Measurements from ENCODE around the gene SAP130.
"Not testable (repeated sequence)": the region's sequence is repeated elsewhere in the genome, so short reads cannot be mapped to it uniquely, and the experiment has no call there.

The SAP130 gene

DNA sequence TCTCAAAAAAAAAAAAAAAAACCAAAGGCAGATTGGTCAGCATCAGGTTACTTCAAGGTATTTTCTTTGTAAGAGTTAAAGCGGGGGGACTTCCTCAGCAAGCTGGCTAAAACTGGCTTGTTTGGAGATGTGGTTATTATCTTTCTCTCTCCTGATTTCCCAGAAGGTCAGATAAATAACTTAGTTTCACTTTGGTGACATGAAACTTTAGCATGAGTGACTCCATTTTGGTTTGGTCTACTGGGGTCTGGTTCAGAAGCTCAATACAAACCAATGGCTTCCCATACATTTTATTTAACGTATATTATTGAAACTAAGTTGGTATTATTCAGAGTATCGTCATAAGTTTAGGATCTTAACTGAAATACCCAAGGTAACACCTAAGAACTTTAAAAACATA, 100.5 kb downstream of the SAP130 start:
- no peak overlapping the region for H3K9ac ChIP-seq (ENCODE audit: low read depth, low read length)
- H3K36me3 ChIP-seq (ENCODE audit: control insufficient read depth, insufficient read depth, low read length): no peaks in the 10 kb centered on the region
- no peak overlapping the region for H3K4me3 ChIP-seq (ENCODE audit: low read depth, low read length)
- no peaks in the 10 kb centered on the region for H3K4me1 ChIP-seq (ENCODE audit: control insufficient read depth, insufficient read depth, low read length)
- no peaks in the 10 kb centered on the region for H3K9me3 ChIP-seq (ENCODE audit: control insufficient read depth, insufficient read depth, low read length)
- no peak overlapping the region for H3K27ac ChIP-seq (ENCODE audit: low read depth, low read length)
- no peaks in the 10 kb centered on the region for H3K27me3 ChIP-seq (ENCODE audit: control insufficient read depth, insufficient read depth, low read length)

DNA sequence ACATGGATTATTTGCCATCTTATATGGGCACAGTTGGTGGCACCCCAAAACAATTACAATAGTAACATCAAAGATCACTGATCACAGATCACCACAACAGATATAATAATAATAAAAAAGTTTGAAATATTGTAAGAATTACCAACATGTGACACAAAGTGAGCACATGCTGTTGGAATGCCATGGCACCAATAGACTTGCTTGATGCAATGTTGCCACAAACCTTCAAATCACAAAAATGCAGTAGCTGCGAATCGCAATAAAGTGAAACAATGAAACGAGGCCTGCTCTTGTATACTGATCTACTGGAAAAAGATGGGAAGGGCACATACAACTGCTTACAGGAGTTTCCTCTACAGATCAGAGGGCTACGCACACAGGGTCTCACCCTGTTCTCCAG, 109.9 kb downstream of the SAP130 start:
- Histone ChIP-seq H3K27me3 (ENCODE audit: control insufficient read depth, insufficient read depth, low read length) (no peaks in the 10 kb centered on the region), H3K36me3 (ENCODE audit: control insufficient read depth, insufficient read depth, low read length) (no peaks in the 10 kb centered on the region), H3K9ac (ENCODE audit: low read depth, low read length) (no peak overlapping the region), H3K4me3 (ENCODE audit: low read depth, low read length) (no peak overlapping the region), H3K9me3 (ENCODE audit: control insufficient read depth, insufficient read depth, low read length) (no peaks in the 10 kb centered on the region), H3K4me1 (ENCODE audit: control insufficient read depth, insufficient read depth, low read length) (no peaks in the 10 kb centered on the region), H3K27ac (ENCODE audit: low read depth, low read length) (no peak overlapping the region)

DNA sequence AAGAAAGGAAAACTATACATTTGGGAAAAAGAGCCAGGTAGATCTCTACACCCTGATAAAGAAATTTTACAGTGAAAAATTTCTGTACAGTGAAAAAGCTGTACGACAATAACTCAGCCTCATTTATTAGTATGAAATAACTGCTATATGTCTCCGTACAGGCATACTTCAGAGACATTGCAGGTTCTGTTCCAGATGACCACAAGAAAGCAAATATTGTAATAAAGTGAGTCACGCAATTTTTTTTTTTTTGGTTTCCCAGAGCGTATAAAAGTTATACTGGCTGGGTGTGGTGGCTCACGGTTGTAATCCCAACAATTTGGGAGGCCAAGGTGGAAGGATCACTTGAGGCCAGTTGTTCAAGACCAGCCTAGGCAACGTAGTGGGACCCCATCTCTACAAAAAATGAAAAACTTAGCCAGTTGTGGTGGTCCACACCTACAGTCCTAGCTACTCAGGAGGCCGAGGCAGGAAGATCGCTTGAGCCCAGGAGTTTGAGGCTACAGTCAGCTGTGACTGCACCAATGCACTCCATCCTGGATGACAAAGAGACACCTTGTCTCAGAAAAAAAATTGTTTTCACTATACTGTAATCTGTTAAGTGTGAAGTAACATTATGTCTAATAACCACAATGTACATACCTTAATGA, 113.9 kb downstream of the SAP130 start:
- Histone ChIP-seq H3K27me3 (ENCODE audit: control insufficient read depth, insufficient read depth, low read length) (no peaks in the 10 kb centered on the region), H3K27ac (ENCODE audit: low read depth, low read length) (no peak overlapping the region), H3K9ac (ENCODE audit: low read depth, low read length) (no peak overlapping the region), H3K36me3 (ENCODE audit: control insufficient read depth, insufficient read depth, low read length) (no peaks in the 10 kb centered on the region), H3K4me3 (ENCODE audit: low read depth, low read length) (no peak overlapping the region), H3K4me1 (ENCODE audit: control insufficient read depth, insufficient read depth, low read length) (no peaks in the 10 kb centered on the region), H3K9me3 (ENCODE audit: control insufficient read depth, insufficient read depth, low read length) (no peaks in the 10 kb centered on the region)

DNA sequence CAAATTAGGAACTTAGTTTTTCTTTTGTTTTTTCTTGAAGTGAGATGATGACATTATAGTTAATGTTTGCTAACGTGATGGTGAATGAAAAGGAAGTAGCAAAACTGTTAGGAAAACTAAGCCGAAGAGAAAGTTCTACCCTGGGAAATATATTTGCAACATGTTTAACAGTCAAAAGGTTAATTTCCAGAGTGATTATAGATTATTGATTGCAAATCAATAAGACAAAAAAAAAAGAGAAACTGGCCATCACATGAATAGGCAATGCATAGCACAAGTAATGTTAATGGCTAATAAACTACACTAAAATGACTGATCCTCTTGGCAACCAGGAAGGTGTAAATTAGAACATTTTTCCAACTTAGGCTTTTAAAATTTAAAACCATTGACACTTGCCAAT, 116.1 kb downstream of the SAP130 start:
- Histone ChIP-seq H3K36me3 (ENCODE audit: control insufficient read depth, insufficient read depth, low read length) (no peaks in the 10 kb centered on the region), H3K4me1 (ENCODE audit: control insufficient read depth, insufficient read depth, low read length) (no peaks in the 10 kb centered on the region), H3K27me3 (ENCODE audit: control insufficient read depth, insufficient read depth, low read length) (no peaks in the 10 kb centered on the region), H3K9ac (ENCODE audit: low read depth, low read length) (no peak overlapping the region), H3K4me3 (ENCODE audit: low read depth, low read length) (no peak overlapping the region), H3K9me3 (ENCODE audit: control insufficient read depth, insufficient read depth, low read length) (no peaks in the 10 kb centered on the region), H3K27ac (ENCODE audit: low read depth, low read length) (no peak overlapping the region)

DNA sequence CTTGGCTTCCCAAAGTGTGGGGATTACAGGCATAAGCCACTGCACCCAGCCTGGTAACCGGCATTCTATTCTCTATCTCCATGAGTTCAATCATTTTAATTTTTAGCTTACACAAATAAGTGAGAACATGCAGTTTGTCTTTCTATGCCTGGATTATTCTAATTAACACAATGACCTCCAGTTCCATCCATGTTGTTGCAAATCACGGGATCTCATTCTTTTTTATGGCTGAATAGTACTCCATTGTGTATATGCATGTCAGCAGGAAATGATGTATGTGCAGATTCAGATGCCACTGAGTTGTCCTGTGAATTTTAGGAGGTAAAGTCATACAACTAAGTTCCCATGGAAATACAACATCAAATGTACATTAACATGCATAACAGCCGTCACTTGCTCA, 117.4 kb downstream of the SAP130 start:
- H3K4me3 ChIP-seq (ENCODE audit: low read depth, low read length): no peak overlapping the region
- no peaks in the 10 kb centered on the region for H3K4me1 ChIP-seq (ENCODE audit: control insufficient read depth, insufficient read depth, low read length)
- H3K9ac ChIP-seq (ENCODE audit: low read depth, low read length): no peak overlapping the region
- H3K27me3 ChIP-seq (ENCODE audit: control insufficient read depth, insufficient read depth, low read length): no peaks in the 10 kb centered on the region
- no peak overlapping the region for H3K27ac ChIP-seq (ENCODE audit: low read depth, low read length)
- H3K36me3 ChIP-seq (ENCODE audit: control insufficient read depth, insufficient read depth, low read length): no peaks in the 10 kb centered on the region
- H3K9me3 ChIP-seq (ENCODE audit: control insufficient read depth, insufficient read depth, low read length): no peaks in the 10 kb centered on the region

DNA sequence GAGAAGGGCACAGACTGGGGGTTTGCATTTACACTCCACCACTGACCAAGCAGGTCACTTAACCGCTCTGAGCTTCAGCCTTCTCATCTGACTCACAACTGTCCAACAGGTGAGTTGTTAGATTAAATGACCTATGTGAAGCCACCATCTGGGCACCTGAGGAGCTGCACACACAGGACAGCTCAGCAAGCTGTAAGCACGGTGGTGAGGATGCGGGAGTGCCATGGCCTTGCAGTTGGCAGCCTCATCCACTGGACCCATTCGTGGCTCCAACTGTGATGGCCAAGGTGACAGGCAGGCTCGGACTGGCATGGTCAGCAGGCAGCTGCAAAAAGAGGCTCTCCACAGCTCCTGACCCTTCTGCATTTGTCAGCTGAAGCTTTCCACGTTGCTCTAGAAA, 118.8 kb downstream of the SAP130 start:
- Histone ChIP-seq H3K27ac (ENCODE audit: low read depth, low read length) (no peak overlapping the region), H3K4me1 (ENCODE audit: control insufficient read depth, insufficient read depth, low read length) (no peaks in the 10 kb centered on the region), H3K4me3 (ENCODE audit: low read depth, low read length) (no peak overlapping the region), H3K9me3 (ENCODE audit: control insufficient read depth, insufficient read depth, low read length) (no peaks in the 10 kb centered on the region), H3K36me3 (ENCODE audit: control insufficient read depth, insufficient read depth, low read length) (no peaks in the 10 kb centered on the region), H3K9ac (ENCODE audit: low read depth, low read length) (no peak overlapping the region), H3K27me3 (ENCODE audit: control insufficient read depth, insufficient read depth, low read length) (no peaks in the 10 kb centered on the region)

DNA sequence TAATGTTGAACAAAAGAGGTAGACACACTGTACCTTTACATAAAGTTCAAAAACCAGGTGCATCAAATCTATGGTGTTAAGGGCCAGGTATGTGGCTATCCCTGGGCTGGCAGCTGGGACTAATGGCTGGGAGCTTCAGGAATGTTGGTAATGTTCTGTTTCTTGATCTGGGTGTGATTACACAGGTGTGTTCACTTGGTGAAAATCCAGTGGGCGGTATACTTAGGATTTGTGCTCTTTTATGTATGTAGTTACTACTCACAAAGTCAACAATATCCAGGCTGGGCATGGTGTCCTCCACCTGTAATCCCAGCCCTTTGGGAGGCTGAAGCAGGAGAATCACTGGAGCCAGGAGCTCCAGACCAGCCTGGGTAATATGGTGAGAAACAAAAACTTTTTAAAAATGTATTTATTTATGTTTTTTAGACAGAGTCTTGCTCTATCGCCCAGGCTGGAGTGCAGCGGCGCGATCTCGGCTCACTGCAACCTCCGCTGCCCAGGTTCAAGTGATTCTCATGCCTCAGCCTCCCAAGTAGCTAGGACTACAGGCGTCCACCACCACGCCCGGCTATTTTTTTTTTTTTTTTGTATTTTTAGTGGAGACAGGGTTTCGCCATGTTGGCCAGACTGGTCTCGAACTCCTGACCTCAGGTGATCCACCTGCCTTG, 120.0 kb downstream of the SAP130 start:
- H3K4me1 ChIP-seq (ENCODE audit: control insufficient read depth, insufficient read depth, low read length); H3K27ac ChIP-seq (ENCODE audit: low read depth, low read length); H3K9me3 ChIP-seq (ENCODE audit: control insufficient read depth, insufficient read depth, low read length); H3K4me3 ChIP-seq (ENCODE audit: low read depth, low read length); H3K27me3 ChIP-seq (ENCODE audit: control insufficient read depth, insufficient read depth, low read length); H3K36me3 ChIP-seq (ENCODE audit: control insufficient read depth, insufficient read depth, low read length); H3K9ac ChIP-seq (ENCODE audit: low read depth, low read length): not testable (repeated sequence)

DNA sequence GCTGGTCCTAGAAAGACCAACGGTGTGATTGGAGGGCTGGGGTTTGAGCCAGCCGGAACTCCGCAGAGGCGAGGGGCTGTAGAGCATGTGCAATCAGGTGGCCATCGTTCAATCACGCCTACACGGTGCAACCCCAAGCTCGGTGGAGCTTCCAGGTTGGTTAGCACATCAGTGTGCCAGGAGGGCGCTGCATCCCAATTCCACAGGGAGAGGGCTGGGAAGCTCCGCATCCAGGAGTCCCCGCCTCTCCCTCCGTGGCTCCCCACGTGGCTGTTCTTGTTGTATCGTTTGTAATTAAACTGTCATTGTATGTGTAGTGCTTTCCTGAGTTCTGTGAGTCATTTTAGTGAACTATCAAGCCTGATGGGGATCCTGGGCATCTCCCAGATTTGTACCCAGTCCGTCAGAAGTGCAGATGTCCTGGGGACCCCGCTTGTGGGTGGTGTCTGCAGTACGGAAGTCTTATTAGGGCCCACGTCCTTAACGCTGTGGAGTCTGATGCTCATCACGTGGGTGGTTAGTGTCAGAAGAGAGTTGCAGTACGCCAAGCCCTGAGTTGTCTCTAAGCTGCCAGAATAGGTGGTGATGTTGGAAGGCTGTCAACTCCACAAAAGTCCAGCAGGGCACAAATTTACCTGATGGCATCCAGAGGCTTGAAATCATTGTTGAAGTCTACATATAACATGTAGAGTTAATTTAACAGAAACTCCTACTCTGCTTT, 121.5 kb downstream of the SAP130 start:
- Histone ChIP-seq H3K9ac (ENCODE audit: low read depth, low read length) (no peak overlapping the region), H3K27ac (ENCODE audit: low read depth, low read length) (no peak overlapping the region), H3K27me3 (ENCODE audit: control insufficient read depth, insufficient read depth, low read length) (no peaks in the 10 kb centered on the region), H3K36me3 (ENCODE audit: control insufficient read depth, insufficient read depth, low read length) (no peaks in the 10 kb centered on the region), H3K4me1 (ENCODE audit: control insufficient read depth, insufficient read depth, low read length) (no peaks in the 10 kb centered on the region), H3K4me3 (ENCODE audit: low read depth, low read length) (no peak overlapping the region), H3K9me3 (ENCODE audit: control insufficient read depth, insufficient read depth, low read length) (no peaks in the 10 kb centered on the region)

DNA sequence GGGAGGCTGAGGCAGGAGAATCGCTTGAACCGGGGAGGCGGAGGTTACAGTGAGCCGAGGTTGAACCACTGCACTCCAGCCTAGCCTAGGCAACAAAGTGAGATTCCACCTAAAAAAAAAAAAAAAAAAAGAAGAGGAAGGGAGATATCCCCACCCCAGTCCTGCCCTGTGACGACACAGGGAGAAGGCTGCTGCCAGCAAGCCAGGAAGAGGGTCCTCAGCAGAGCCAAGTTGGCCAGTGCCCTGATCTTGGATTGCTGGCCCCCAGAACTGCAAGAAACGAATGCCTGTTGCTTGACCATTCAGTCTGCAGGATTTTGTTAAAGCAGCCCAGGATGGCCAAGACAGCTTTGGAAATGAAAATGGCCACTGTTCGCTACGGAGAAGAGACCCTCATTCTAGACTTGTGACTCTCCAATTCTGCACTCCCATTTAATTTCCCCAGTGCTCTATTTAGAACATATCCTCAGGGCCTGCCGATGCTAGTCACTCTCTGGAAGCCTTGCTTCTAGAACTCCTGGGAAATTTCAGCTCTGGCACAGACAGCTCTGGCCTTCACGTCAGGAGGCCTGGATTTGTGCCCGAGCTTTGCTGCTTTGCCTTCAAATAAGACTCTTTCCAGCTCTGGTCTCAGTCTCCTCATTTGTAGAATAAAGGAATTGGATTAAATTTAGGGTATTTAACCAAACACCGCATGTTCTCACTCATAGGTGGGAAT, 126.4 kb downstream of the SAP130 start:
- Histone ChIP-seq H3K4me3 (ENCODE audit: low read depth, low read length) (no peak overlapping the region), H3K9ac (ENCODE audit: low read depth, low read length) (no peak overlapping the region), H3K27ac (ENCODE audit: low read depth, low read length) (no peak overlapping the region), H3K27me3 (ENCODE audit: control insufficient read depth, insufficient read depth, low read length) (no peaks in the 10 kb centered on the region), H3K9me3 (ENCODE audit: control insufficient read depth, insufficient read depth, low read length) (no peaks in the 10 kb centered on the region; the same call in 1 of the 2 replicates), H3K36me3 (ENCODE audit: control insufficient read depth, insufficient read depth, low read length) (no peaks in the 10 kb centered on the region), H3K4me1 (ENCODE audit: control insufficient read depth, insufficient read depth, low read length) (no peaks in the 10 kb centered on the region)

DNA sequence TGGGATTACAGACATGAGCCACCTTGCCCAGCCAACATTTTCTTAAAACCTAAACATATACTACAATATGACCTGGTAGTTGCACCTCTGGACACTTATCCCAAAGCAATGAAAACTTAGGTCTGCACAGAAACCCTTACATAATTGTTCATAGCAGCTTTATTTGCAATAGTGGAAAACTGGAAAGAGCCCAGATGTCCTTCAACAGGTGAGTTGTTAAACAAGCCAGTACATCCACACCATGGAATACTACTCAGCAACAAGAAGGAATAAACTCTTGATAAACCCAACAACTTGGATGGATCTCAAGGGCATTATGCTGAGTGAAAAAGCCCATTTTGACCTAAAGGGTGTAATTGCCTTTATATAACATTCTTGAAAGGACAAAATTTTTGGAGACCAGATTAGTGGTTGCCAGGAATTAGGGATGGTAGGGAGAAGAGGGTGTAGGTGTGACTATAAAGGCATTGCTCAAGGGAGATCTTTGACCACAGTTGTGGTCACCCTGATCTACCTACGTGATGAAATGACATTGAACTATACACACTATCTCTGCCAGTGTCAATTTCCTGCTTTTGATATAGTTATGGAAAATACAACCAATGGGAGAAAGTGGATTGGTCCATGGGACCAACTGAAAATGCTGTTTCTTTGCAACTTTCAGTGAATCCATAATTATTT, 130.2 kb downstream of the SAP130 start:
- Histone ChIP-seq H3K4me1 (ENCODE audit: control insufficient read depth, insufficient read depth, low read length) (0 out of 2 replicates have a peak, but pooled peaks cover 5% of the 10 kb centered on the region), H3K27me3 (ENCODE audit: control insufficient read depth, insufficient read depth, low read length) (no peaks in the 10 kb centered on the region), H3K27ac (ENCODE audit: low read depth, low read length) (no peak overlapping the region), H3K9ac (ENCODE audit: low read depth, low read length) (no peak overlapping the region), H3K4me3 (ENCODE audit: low read depth, low read length) (no peak overlapping the region), H3K9me3 (ENCODE audit: control insufficient read depth, insufficient read depth, low read length) (no peaks in the 10 kb centered on the region; the same call in 1 of the 2 replicates), H3K36me3 (ENCODE audit: control insufficient read depth, insufficient read depth, low read length) (no peaks in the 10 kb centered on the region)
